MCF 10A (cell line): Measurements from ENCODE around the gene SMAGP. TPM values are rescaled to one million over a fixed set of nuclear protein-coding genes. Genes with fewer than 3 reads are reported as not detected.
A peak's percentile ranks its signal among the peaks of the same experiment; 100 is the strongest.

ENCODE experiments used
- BruUV-seq: library from RNA; stranded (reverse); fragments of 400-500 nt; replicated peaks from 2 replicates; lab custom pipeline; 2021; lab: Mats Ljungman, UMichigan
- CTCF ChIA-PET: fragments of 300-600 bp; sonication (Branson Sonifier 250); formaldehyde crosslinking; extraction: SDS; loops from one replicate; lab custom pipeline; 2021; ENCODE audit warnings: antibody characterized with exemption, inconsistent platforms; lab: Yijun Ruan, JAX
- POLR2A ChIA-PET: fragments of 300-600, 350-650 bp; sonication (Branson Sonifier 250); formaldehyde crosslinking; extraction: SDS; loops from one replicate; lab custom pipeline; 2020; ENCODE audit warnings: antibody characterized with exemption, inconsistent platforms; lab: Yijun Ruan, JAX
- DNase-seq: peaks from one replicate; pipeline ENCODE4 v3.0.0-alpha.2; 2018; ENCODE audit not compliant: unreplicated experiment
- H3K27ac Mint-ChIP-seq: one replicate; pipeline ENCODE4 v1.8.0; 2022; ENCODE audit warnings: mild to moderate bottlenecking, low read depth, mixed read lengths; ENCODE audit not compliant: unreplicated experiment
- H3K27me3 Mint-ChIP-seq: one replicate; pipeline ENCODE4 v1.8.0; 2022; ENCODE audit warnings: mixed read lengths; ENCODE audit not compliant: insufficient read depth, unreplicated experiment
- H3K36me3 Mint-ChIP-seq: one replicate; pipeline ENCODE4 v1.8.0; 2022; ENCODE audit warnings: mild to moderate bottlenecking, moderate library complexity, mixed read lengths; ENCODE audit not compliant: insufficient read depth, unreplicated experiment
- H3K4me1 Mint-ChIP-seq: one replicate; pipeline ENCODE4 v1.8.0; 2022; ENCODE audit warnings: mixed read lengths; ENCODE audit not compliant: insufficient read depth, unreplicated experiment
- H3K4me3 Mint-ChIP-seq: one replicate; pipeline ENCODE4 v1.8.0; 2022; ENCODE audit warnings: mild to moderate bottlenecking, moderate library complexity, mixed read lengths; ENCODE audit not compliant: unreplicated experiment
- H3K9me3 Mint-ChIP-seq: one replicate; pipeline ENCODE4 v1.8.0; 2022; ENCODE audit warnings: mixed read lengths; ENCODE audit not compliant: unreplicated experiment
- intact Hi-C: fragments of 100-400 bp; cut with micrococcal nuclease; formaldehyde crosslinking; loops from 2 replicates; pipeline ENCODE4 v1.14.1; 2022
- total RNA-seq: library from RNA; stranded (reverse); gene quantifications from 2 replicates; pipeline ENCODE4 v1.2.3, GENCODE V29; 2022
- TF ChIP-seq, protein P1 (sequence below): fragments of 200-600 bp; IDR thresholded peaks from one replicate; pipeline ENCODE4 v1.8.0; 2022; ENCODE audit warnings: antibody characterized with exemption, mild to moderate bottlenecking; ENCODE audit not compliant: unreplicated experiment

SMAGP gene
- total RNA-seq, 1 experiment from 2014 or later, result 17.4 TPM

DNA sequence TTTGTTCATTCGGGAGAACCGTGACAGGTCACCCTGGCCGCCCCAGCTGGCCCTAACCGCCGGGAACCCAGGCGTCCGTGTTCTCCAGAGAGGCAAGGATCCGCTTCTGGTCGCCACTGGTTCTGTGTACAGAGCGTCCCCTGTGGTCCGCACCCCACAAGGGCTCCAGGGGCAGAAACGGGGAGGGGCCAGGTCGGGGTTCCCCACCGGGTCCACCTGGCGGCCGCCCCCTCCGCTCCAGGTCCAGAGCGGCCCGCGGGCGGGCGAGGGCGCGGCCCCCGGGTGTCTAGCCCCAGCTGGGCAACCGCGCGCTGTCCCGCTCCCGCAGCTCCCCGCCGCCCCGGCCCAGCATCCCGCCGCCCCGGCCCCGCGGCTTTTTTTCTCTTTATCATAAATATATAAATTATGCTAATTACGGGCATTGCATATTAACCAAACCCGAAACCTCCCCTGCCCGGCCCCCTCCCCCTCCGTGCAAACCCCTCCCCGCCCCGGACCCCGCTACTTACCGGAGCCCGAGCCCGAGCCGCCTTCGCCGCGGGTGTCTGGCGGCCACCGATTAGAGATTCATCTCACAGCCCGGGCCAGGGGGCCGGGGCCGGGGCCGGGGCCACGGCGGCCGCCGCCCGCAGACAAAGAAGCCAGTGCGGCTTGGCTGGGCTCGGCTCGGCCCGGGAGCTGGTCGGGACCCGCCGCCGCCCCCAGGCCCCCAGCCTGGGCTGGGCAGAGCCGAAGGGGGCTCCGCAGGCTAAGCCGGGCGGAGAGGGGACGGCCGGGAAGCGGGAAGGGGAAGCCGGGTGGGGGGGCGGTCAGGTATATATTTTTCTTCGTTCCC lies 52.9 kb downstream of the SMAGP start:
- Mint-ChIP-seq H3K27ac (peak overlapping the region; percentile 85), H3K27me3 (no peaks in the 10 kb centered on the region), H3K4me1 (peaks cover 6% of the 10 kb centered on the region), H3K36me3 (no peaks in the 10 kb centered on the region), H3K4me3 (peak overlapping the region; percentile 74), H3K9me3 (no peaks in the 10 kb centered on the region)
- TF ChIP-seq, protein P1, sequence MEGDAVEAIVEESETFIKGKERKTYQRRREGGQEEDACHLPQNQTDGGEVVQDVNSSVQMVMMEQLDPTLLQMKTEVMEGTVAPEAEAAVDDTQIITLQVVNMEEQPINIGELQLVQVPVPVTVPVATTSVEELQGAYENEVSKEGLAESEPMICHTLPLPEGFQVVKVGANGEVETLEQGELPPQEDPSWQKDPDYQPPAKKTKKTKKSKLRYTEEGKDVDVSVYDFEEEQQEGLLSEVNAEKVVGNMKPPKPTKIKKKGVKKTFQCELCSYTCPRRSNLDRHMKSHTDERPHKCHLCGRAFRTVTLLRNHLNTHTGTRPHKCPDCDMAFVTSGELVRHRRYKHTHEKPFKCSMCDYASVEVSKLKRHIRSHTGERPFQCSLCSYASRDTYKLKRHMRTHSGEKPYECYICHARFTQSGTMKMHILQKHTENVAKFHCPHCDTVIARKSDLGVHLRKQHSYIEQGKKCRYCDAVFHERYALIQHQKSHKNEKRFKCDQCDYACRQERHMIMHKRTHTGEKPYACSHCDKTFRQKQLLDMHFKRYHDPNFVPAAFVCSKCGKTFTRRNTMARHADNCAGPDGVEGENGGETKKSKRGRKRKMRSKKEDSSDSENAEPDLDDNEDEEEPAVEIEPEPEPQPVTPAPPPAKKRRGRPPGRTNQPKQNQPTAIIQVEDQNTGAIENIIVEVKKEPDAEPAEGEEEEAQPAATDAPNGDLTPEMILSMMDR, result no peak
- POLR2A ChIA-PET, result interaction anchor here (0.7 to 3.3 kb wide), 12 partner anchors 12 to 390 kb away, joined by 3 to 38 read pairs (median 5); partner anchors contain the start of gene DAZAP2
- intact Hi-C loops, result loop anchor here (5.0 kb wide), 1 partner anchor 170 kb away; the partner anchor contains the start of gene LETMD1
- BruUV-seq, result no TSS peak
- DNase-seq, result peak; percentile 24
- CTCF ChIA-PET, result interaction anchor here (1.6 kb wide), 2 partner anchors 13 kb away, joined by 5 to 7 read pairs; no protein-coding TSS in a partner anchor

DNA sequence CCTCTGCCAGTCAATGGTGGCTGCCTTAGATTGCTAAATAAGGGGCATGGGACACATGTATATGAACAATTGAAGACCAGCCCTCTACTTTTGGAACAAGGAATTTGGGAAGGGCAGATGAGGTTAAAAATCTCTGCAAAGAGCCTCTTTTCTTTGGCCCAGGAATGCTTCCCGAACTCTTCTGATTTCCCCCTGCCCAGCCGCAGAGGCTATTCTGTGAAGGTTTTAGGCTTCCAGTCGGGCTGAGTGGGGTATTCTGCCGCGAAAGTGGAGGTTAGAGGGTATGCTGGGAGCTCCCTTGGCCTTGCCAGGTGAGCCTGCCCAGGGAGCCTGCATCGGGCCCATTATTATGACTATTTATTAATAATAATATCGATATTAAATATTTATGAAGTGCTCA lies 53.6 kb downstream of the SMAGP start:
- no peaks in the 10 kb centered on the region for H3K36me3 Mint-ChIP-seq
- CTCF ChIA-PET, result no interaction called here
- peak overlapping the region; percentile 74 for H3K4me3 Mint-ChIP-seq
- no peaks in the 10 kb centered on the region for H3K9me3 Mint-ChIP-seq
- no peak for DNase-seq
- peaks cover 6% of the 10 kb centered on the region for H3K4me1 Mint-ChIP-seq
- BruUV-seq, result no TSS peak
- TF ChIP-seq, protein P1, result no peak
- H3K27ac Mint-ChIP-seq, result no peak overlapping the region
- POLR2A ChIA-PET, result interaction anchor here (1.0 to 3.3 kb wide), 4 partner anchors 12 to 133 kb away, joined by 4 to 38 read pairs (median 6); partner anchors contain the start of genes CSRNP2 and DAZAP2
- no peaks in the 10 kb centered on the region for H3K27me3 Mint-ChIP-seq
- intact Hi-C loops, result loop anchor here (5.0 kb wide), 1 partner anchor 169 kb away; the partner anchor contains the start of gene LETMD1

DNA sequence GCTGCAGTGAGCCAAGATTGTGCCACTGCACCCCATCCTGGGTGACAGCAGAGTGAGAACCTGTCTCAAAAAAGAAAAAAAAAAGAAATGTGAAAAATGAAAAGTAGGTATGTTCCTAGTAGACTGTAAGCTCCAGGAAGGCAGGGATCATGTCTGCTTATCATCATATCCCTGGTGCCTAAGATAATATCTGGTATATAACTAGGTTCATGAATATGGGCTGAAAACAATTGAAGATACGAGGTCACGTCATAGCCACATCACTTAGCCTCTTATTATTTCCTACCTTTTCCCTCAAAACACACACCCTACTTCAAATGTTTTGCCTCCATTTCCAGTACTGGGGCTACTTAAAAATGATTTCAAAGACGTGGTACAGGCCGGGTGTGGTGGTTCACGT lies 55.3 kb downstream of the SMAGP start:
- peaks cover 6% of the 10 kb centered on the region for H3K4me1 Mint-ChIP-seq
- no peaks in the 10 kb centered on the region for H3K9me3 Mint-ChIP-seq
- CTCF ChIA-PET, result interaction anchor here (0.6 kb wide), 2 partner anchors 256 to 388 kb away, joined by 3 read pairs; no protein-coding TSS in a partner anchor
- no peak overlapping the region for H3K27ac Mint-ChIP-seq
- POLR2A ChIA-PET, result interaction anchor here (0.6 to 1.4 kb wide), 3 partner anchors 23 to 157 kb away, joined by 4 read pairs; partner anchors contain the start of gene DAZAP2
- H3K36me3 Mint-ChIP-seq, result no peaks in the 10 kb centered on the region
- no peaks in the 10 kb centered on the region for H3K27me3 Mint-ChIP-seq
- TF ChIP-seq, protein P1, result no peak
- no TSS peak for BruUV-seq
- H3K4me3 Mint-ChIP-seq, result no peak overlapping the region
- no peak for DNase-seq
- intact Hi-C loops, result loop anchor here (5.0 kb wide), 1 partner anchor 168 kb away; the partner anchor contains the start of gene LETMD1
